ENCODE results near the gene KLHL40. TPM values are rescaled to one million over a fixed set of nuclear protein-coding genes. Genes with fewer than 3 reads are reported as not detected.

Gene KLHL40
- total and polyA plus RNA-seq, 11 donors: 0.19 to 6.8 (median 0.73) TPM; not detected in 1

DNA sequence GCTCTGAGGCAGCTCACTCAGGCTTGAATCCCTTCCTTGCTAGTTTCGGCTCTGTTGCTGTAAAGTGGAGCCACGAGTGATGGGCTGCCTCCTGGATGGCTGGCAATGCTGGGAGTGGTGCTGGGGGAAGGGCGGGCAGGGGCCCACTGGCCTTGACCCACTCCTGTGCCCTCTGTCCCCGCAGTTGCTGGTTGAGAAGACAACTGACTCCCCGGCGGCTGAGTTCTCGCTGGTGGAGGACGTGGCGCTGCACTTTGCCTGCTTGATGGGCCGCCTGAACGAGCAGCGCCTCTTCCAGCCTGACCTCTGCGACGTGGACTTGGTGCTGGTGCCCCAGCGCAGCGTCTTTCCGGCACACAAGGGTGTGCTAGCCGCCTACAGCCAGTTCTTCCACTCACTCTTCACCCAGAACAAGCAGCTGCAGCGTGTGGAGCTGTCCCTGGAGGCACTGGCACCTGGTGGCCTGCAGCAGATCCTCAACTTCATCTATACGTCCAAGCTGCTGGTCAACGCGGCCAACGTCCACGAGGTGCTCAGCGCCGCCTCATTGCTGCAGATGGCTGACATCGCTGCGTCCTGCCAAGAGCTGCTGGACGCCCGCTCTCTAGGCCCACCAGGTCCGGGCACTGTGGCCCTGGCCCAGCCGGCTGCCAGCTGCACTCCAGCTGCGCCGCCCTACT is 27.1 kb upstream of the KLHL40 start:
- no peaks in the 10 kb centered on the region for H3K9me3 ChIP-seq
- H3K4me3 ChIP-seq: no peak overlapping the region
- H3K27ac ChIP-seq: peak overlapping the region in 5 of 12 donors; percentile 19 to 98 (median 42)
- intact Hi-C loops (cut with DNase I): loop anchor here in 5 of 10 donors (2.0 to 10.0 kb wide), 5 partner anchors 44 to 89 kb away; partner anchors contain the start of genes HHATL (in 3 of the 5) and SEC22C (in 1 of the 5)
- H3K27me3 ChIP-seq: no peaks in the 10 kb centered on the region
- TF ChIP-seq, protein P1, sequence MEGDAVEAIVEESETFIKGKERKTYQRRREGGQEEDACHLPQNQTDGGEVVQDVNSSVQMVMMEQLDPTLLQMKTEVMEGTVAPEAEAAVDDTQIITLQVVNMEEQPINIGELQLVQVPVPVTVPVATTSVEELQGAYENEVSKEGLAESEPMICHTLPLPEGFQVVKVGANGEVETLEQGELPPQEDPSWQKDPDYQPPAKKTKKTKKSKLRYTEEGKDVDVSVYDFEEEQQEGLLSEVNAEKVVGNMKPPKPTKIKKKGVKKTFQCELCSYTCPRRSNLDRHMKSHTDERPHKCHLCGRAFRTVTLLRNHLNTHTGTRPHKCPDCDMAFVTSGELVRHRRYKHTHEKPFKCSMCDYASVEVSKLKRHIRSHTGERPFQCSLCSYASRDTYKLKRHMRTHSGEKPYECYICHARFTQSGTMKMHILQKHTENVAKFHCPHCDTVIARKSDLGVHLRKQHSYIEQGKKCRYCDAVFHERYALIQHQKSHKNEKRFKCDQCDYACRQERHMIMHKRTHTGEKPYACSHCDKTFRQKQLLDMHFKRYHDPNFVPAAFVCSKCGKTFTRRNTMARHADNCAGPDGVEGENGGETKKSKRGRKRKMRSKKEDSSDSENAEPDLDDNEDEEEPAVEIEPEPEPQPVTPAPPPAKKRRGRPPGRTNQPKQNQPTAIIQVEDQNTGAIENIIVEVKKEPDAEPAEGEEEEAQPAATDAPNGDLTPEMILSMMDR (IDR thresholded peaks at IDR 0.05): no peak
- TF ChIP-seq POLR2A (IDR thresholded peaks at IDR 0.05): no peak
- DNase-seq (peak in 1 of 5 donors; percentile 10), ATAC-seq (no peak)
- H3K4me1 ChIP-seq: peaks cover 5 to 73% (median 33%) of the 10 kb centered on the region in 12 donors
- whole genome bisulfite sequencing, 4 donors: 82 to 86% (median 85%) methylated on average over 18 to 34 of the region's 34 CpGs
- peaks cover 0 to 22% (median 12%) of the 10 kb centered on the region in 9 donors for H3K36me3 ChIP-seq

DNA sequence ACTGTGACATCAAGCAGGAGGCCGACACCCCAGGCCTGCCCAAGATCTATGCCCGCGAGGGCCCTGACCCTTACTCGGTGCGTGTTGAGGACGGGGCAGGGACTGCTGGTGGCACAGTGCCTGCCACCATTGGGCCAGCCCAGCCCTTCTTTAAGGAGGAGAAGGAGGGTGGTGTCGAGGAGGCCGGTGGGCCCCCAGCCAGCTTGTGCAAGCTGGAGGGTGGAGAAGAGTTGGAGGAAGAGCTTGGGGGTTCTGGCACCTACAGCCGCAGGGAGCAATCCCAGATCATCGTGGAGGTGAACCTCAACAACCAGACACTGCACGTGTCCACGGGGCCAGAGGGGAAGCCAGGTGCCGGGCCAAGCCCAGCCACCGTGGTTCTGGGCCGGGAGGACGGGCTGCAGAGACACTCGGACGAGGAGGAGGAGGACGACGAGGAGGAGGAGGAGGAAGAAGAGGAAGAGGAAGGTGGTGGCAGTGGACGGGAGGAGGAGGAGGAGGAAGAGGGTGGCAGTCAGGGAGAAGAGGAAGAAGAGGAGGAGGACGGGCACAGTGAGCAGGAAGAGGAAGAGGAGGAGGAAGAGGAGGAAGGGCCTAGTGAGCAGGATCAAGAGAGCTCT is 26.5 kb upstream of the KLHL40 start:
- Histone ChIP-seq H3K4me1 (peaks cover 5 to 66% (median 30%) of the 10 kb centered on the region in 12 donors), H3K9me3 (no peaks in the 10 kb centered on the region), H3K27ac (peak overlapping the region in 9 of 12 donors; percentile 4 to 98 (median 55)), H3K27me3 (no peaks in the 10 kb centered on the region), H3K4me3 (no peak overlapping the region), H3K36me3 (peaks cover 0 to 22% (median 12%) of the 10 kb centered on the region in 9 donors)
- no peak for TF ChIP-seq POLR2A (IDR thresholded peaks at IDR 0.05)
- TF ChIP-seq, protein P1 (IDR thresholded peaks at IDR 0.05): no peak
- ATAC-seq (no peak), DNase-seq (peak in 2 of 5 donors; percentile 9 to 17)
- intact Hi-C loops (cut with DNase I): loop anchor here in 5 of 10 donors (2.0 to 10.0 kb wide), 5 partner anchors 43 to 88 kb away; partner anchors contain the start of genes HHATL (in 3 of the 5) and SEC22C (in 1 of the 5)
- 53 to 61% (median 58%) methylated on average over 17 to 22 of the region's 22 CpGs for WGBS, 4 donors

DNA sequence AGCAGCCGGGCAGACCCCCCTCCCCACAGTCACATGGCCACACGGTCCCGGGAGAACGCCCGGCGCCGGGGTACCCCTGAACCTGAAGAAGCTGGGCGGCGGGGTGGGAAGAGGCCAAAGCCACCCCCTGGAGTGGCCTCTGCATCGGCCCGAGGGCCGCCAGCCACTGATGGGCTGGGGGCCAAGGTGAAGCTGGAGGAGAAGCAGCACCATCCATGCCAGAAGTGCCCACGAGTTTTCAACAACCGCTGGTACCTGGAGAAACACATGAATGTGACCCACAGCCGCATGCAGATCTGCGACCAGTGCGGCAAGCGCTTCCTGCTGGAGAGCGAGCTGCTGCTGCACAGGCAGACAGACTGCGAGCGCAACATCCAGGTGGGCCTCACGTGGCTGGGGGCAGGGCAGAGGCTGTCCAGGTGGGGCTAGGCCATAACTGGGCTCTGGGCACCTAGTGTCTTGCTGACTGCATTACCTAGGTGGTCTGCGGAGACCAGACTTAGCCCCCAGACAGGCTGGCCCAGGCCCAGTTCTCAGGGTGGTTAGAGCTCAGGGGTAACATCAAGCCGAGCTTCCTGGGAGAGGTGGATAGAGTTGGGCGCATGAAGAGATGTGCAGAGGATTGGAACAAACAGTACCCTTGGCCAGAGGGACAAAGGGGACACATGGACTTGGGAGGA is 25.7 kb upstream of the KLHL40 start:
- TF ChIP-seq, protein P1 (IDR thresholded peaks at IDR 0.05): no peak
- intact Hi-C loops (cut with DNase I): loop anchor here in 7 of 10 donors (2.0 to 10.0 kb wide), 6 partner anchors 41 to 88 kb away; partner anchors contain the start of genes HHATL (in 3 of the 7) and SEC22C (in 1 of the 7)
- Histone ChIP-seq H3K36me3 (peaks cover 0 to 22% (median 13%) of the 10 kb centered on the region in 9 donors), H3K9me3 (no peaks in the 10 kb centered on the region), H3K27ac (peak overlapping the region in 10 of 12 donors; percentile 7 to 98 (median 48)), H3K4me1 (peaks cover 5 to 69% (median 30%) of the 10 kb centered on the region in 12 donors), H3K27me3 (no peaks in the 10 kb centered on the region), H3K4me3 (no peak overlapping the region)
- WGBS, 4 donors: 38 to 67% (median 53%) methylated on average over 12 to 25 of the region's 25 CpGs
- peak in 2 of 4 donors; percentile 1 to 8 for ATAC-seq
- peak in 2 of 5 donors; percentile 17 for DNase-seq

All from heart left ventricle (tissue), 16 donors.